22Rv1 (cell line): ENCODE measurements around the gene DSTYK.

Experiments used
- CTCF ChIP-seq: fragments of 450-650 bp; IDR thresholded peaks from 2 replicates; pipeline ENCODE4 v1.5.1; 2017; ENCODE audit warnings: mild to moderate bottlenecking
- ZFX ChIP-seq: fragments of 450-650 bp; IDR thresholded peaks from 2 replicates; pipeline ENCODE4 v1.6.1; 2017; ENCODE audit warnings: antibody characterized with exemption, borderline replicate concordance

GRCh38 chr1:205129447-205130029 lies 82.0 kb downstream of the DSTYK start:
- no peak for TF ChIP-seq CTCF
- TF ChIP-seq ZFX = no peak
